Measurements from ENCODE around the gene OPTC.
"Not testable (repeated sequence)": the region's sequence is repeated elsewhere in the genome, so short reads cannot be mapped to it uniquely, and the experiment has no call there.

Gene OPTC, protein sequence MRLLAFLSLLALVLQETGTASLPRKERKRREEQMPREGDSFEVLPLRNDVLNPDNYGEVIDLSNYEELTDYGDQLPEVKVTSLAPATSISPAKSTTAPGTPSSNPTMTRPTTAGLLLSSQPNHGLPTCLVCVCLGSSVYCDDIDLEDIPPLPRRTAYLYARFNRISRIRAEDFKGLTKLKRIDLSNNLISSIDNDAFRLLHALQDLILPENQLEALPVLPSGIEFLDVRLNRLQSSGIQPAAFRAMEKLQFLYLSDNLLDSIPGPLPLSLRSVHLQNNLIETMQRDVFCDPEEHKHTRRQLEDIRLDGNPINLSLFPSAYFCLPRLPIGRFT

GRCh38 chr1:203493901-203494300, at the start of gene OPTC:
Gene OPTC (plus strand): TSS chr1:203494153. CDS start chr1:203496006, 1,853 bp downstream.
- no peak for DNase-seq

- no peak for DNase-seq
Observed at GRCh38 chr1:203444171-203444576, 49.8 kb upstream of the OPTC start.

GRCh38 chr1:203447151-203447550, 46.8 kb upstream of the OPTC start:
- no peak for DNase-seq

GRCh38 chr1:203447598-203447997, 46.4 kb upstream of the OPTC start:
- not testable (repeated sequence) for DNase-seq

DNA sequence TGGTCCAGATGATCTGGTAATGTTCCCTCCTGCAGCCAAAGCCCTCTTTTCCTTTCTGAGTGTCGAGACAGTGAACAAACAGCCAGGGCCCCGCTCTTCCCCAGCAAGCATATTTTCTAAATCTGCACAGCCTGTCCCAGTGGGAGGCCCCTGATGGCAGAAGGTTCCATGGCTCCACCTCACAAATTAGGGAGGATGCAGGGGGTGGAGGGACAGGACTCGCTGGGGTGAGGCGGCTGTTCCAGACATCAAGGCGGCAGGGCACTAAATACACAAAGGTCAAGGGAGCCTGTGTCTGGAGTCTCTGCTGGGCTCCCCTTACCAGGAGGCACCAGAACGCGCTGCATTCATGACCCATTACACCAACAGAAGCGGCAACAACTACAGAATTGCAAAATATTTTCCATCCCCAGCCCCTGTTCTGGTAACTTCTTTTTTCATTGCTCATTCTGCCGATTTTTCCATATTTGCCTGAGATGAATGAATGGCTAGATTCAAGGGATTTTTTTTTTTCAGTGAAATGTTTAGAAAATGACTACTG, 45.4 kb upstream of the OPTC start:
- no peak for DNase-seq

DNA sequence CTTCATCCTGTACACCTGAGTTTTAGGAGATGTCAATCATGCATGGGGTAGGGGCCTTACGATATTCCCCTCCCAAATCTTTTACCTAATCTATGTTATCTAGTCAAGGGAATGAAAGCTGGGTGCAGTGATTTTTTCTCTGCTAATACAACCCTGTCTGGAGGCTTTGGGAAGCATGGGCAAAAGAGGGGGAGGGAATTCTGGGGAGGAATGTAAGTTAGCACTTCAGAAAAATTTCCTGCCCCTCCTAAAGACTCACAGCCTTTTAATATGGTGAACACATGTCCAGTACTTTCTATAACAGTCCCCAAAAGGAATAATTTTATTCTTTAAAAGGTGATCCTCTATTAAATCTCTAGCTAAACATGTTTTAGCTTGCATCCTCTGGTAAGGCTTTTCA, 44.0 kb upstream of the OPTC start:
- DNase-seq = no peak

DNA sequence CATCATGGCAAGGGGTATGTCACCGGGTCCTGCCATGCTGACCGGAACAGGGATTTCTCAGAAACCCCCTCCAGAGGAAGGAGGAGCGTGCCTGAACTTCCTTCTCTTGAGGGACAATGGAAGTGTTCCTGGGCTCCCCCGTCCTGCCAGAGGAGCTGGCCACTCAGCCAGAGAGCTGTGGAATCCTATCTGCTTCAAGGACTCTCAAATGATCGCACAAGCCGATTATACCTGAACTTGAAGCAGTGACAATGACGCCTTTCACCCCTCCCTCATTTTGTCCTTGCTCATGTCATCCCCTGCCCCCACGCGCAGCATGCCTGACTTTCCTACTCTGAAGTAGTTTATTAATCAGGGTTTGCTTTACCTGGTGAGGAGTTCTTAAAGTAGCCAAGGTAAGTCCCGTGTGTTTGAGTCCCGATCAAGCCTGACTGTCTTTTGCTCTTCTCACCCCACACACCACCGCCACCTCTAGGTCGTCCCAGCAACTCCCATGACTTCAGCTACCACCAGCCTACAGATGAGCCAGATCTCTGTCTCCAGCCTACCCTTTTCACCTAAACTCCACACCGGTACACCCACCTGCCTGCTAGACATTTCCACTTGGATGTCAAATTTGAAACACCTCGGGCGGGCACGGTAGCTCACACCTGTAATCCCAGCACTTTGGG, 43.3 kb upstream of the OPTC start:
- DNase-seq = no peak

GRCh38 chr1:203451836-203452784, 41.8 kb upstream of the OPTC start:
- no peak for DNase-seq

DNA sequence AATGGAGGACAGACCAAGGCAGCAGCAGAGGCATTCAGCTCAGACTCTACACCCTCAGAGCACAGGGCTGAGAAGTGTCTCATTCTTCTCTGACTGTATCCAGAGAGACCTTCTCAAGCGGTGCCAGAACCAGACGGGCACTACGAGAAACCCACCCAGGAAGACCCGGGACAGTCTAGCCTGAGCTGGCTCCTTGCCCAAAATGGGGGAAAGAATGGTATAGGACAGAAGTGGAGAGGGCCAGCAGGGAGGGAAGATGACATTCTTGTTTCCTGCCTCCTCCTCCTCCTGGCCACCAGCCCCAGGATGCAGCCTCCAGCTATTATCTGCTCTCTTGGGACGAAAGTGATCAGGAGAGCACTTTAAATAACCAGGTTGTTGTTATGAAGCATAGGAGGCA, 40.9 kb upstream of the OPTC start:
- no peak for DNase-seq

DNA sequence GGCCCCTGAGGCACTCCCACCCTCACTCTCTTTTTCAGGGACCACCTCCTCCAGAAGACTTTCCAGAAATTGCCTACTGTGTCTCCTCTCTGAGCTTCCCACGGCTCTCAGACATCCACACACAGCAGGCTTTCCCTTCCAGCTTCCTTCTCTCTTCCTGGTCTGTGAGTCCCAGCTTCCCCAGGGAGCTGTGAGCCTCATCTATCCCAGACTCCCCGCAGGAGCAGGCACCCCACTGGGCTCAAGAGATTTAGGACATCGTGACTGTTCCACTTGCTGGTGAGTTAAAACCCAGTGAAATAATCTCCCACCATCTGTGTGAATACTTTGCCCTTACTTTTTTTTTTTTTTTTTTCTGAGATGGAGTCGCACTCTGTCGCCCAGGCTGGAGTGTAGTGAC, 40.3 kb upstream of the OPTC start:
- no peak for DNase-seq

- no peak for DNase-seq
Observed at GRCh38 chr1:203454986-203455471, 38.9 kb upstream of the OPTC start.

- DNase-seq = no peak
Observed at GRCh38 chr1:203455706-203456105, 38.2 kb upstream of the OPTC start.

DNA sequence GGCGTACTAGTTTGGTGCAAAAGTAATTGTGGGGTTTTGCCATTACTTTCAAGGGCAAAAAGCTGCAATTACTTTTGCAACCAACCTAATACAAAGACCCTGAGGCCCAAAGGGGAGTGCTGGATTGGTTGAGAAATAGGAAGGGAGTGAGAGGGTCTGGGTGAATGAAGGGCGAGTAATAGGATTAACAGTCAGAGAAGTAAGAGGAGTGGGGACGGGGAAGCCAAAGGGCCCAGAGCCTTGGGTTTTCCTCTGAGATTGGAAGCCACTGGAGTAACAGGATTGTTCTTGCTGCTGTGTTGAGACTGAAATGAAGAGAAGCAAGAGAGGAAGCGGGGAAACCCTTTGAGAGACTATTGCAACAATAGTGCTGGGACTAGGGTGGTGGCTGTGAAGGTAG, 37.4 kb upstream of the OPTC start:
- no peak for DNase-seq

DNA sequence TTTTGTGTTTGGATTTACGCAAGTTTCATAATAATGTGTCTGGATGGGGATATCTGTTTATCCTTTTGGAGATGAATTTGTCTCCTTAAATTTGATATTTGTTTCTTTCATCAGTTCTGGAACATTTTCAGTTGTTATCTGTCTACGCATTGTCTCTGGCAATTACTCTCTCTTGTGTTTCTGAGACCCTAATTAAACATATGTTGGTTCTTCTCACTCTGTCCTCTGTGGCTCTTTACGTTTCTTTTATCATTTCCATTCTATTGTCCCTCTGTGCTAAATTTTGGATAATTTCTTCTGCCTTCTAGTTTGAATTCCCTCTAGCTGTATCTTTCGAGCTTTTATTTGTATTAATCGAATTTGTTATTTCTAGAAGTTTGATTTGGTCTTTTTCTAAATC, 35.9 kb upstream of the OPTC start:
- no peak for DNase-seq

DNA sequence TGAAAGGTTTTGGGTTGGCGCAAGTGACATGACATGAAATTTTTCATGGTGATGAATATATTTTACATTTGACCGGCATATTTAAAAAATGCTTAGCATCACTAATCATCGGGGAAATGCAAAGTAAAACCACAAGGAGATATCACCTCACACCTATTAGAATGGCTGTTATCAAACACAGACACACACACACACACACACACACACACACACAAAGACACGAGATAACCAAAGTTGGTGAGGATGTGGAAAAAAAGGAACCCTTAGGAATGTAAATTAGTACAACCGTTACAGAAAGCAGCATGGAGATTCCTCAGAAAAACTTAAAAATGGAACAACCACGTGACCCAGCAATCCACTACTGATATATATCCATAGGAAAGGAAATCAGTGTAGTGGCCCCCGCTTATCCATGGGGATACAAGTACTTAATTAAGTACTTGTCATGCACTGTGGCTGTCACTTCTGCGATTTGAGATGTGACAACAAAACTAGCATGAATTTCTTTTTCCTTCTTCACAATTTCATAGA, 34.2 kb upstream of the OPTC start:
- no peak for DNase-seq

GRCh38 chr1:203461717-203462116, 32.2 kb upstream of the OPTC start:
- no peak for DNase-seq

DNA sequence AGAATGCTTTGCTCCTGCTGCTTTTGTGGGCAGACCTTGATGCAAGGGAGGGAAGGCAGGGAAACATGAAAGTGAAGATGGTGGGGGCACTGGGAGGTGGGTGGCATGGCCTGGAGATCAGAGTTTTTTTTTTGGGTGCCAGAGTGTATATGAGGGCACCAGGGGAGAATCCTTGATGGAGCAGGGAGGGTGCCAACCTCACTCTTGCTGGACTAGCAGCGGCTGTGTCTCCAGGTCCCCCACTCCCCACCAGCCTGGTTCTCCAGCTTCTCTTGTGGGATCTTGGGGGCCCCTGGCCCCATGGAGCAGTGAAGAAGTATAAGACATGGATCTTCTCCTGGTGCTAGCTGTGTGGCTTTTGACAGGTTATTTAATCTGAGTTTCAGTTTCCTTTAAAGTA, 31.8 kb upstream of the OPTC start:
- no peak for DNase-seq

GRCh38 chr1:203462878-203463277, 31.1 kb upstream of the OPTC start:
- no peak for DNase-seq

DNA sequence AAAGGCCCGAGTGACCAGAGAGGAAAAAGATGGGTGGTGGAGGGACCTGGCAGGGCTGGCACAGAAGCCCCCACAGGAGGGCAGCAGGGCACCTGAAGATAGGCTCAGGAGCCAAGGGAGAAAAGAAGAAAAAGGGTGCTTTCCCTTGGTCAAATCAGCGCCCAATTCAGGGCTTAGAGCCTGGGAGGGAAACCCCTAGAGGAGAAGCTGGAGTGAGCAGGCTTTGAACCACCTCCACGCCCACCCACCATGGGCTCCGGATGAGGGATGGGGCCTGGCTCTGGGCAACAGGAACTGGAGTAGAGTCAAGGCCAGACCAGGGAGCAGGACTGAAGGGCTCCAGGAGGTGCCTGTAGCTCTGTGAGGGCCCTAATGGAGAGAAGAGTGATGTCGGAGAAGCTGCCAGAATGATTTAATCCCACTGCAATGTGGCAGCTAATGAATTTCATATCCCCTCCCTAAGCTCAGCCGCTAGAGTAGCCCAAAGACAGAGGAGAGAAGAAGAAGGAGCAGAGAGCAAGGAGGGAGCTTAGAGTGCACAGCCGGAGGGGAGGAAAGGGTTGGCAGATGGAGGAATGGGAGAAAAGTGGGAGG, 30.4 kb upstream of the OPTC start:
- no peak for DNase-seq

DNA sequence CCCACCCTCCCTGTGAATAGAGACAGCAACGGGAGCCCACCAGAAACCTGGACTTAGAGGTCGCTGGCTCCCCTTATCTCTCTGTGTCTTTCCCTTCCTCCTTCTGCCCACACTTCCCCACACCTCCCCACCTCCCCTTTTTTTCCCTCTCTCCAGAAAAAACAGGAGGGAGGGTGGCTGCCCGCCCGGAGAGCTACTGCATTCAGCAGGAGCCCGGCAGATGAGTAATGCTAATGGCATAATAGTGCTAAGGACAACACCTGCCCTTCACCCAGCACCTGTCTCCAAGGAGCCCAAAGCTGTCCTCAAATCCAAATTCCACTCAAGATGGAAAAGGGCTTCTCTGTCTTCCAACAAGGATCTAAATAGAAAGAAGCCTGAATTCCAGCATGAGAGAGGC, 29.7 kb upstream of the OPTC start:
- DNase-seq = no peak

- DNase-seq = no peak
Observed at GRCh38 chr1:203464743-203465142, 29.2 kb upstream of the OPTC start.

DNA sequence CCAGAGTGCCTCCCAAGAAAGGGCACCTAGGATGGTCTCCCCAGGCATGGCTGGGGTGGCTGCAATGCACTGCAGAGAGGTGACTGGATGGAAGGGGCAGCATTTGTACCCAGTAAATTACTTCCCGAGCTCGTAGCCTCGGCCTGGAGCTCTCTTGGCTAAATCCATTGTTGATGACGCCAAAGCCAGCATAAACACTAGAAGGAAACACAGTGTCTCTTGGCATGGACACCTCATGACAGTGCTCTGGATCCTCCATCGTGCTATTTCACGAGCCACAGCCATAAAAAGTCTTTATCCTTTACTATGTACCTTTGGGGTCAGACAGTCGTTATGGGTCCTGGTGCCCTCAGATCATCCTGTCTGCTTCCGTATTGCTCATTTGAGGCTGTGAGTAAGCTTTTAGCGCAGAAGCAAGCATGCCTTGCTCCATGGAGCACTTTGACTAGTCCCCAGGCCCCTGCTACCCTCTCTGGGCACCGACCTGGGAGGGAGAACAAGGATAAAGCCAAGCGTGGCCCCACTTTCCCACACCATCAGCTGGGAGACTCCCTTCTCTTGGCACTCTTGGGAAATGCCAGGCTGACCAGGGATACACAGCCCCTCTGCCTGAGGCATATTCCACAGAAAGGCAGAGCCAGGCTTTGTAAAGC, 28.7 kb upstream of the OPTC start:
- DNase-seq = no peak
